22Rv1 (cell line): Measurements from ENCODE around the gene ITIH2.

ENCODE experiments used
- CTCF ChIP-seq: fragments of 450-650 bp; IDR thresholded peaks from 2 replicates; pipeline ENCODE4 v1.5.1; 2017; ENCODE audit warnings: mild to moderate bottlenecking
- ZFX ChIP-seq: fragments of 450-650 bp; IDR thresholded peaks from 2 replicates; pipeline ENCODE4 v1.6.1; 2017; ENCODE audit warnings: antibody characterized with exemption, borderline replicate concordance

DNA sequence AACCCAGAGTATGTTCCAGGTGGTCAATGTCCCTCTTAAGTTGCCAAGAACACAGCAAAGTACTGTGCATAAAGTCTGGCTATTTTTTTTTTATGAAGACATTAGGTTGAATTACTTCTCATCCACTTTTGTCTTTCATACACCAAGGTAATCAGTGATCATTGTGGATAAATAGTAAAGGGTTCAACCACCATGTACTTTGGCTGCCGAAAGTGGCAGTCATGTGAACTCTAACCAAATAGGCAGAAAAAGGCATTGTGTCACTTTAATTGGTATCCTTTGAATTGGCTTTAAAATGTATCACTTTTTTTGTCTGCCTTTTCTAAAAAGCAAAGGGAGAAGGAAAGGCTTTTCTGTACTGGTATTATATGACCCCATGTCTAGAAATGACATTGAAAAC is 7.3 kb downstream of the ITIH2 start:
- no peak for TF ChIP-seq CTCF
- no peak for TF ChIP-seq ZFX
